SK-N-SH (cell line): ENCODE results near the gene ATL1. TPM values are rescaled to one million over a fixed set of nuclear protein-coding genes. Genes with fewer than 3 reads are reported as not detected.

Source experiments
- CTCF ChIA-PET: fragments of 300-600, 350-600 bp; formaldehyde crosslinking; extraction: SDS; loops from one replicate; lab custom pipeline; 2021; lab: Yijun Ruan, JAX
- POLR2A ChIA-PET: fragments of 350-600 bp; sonication (Branson Sonifier 250); formaldehyde crosslinking; extraction: SDS; loops from one replicate; lab custom pipeline; 2020; ENCODE audit warnings: antibody characterized with exemption, inconsistent platforms; lab: Yijun Ruan, JAX
- DNase-seq: peaks from one replicate; pipeline ENCODE4 v3.0.0; 2012
- H2AFZ ChIP-seq: fragments of 200-600 bp; sonication (generic); 2 replicates; pipeline ENCODE4 v1.8.1; 2016; ENCODE audit warnings: antibody characterized with exemption, mild to moderate bottlenecking, low read depth
- H3F3A ChIP-seq: fragments of 200-600 bp; sonication (generic); replicated peaks from 2 replicates; pipeline ENCODE3; 2016; ENCODE audit warnings: antibody characterized with exemption, mild to moderate bottlenecking; ENCODE audit not compliant: insufficient read depth
- H3K27ac ChIP-seq, 2 experiments: fragments of 200-500 bp in 1 of 2; fragments of 200-600 bp in 1 of 2; sonication (Bioruptor generic) in 1 of 2; sonication (generic), shearing (Covaris generic) in 1 of 2; 2 replicates each; pipeline versions ENCODE4 v1.5.1 to v1.6.1; 2014 to 2016; ENCODE audit warnings: low read depth in 2 of 2, inconsistent platforms in 1 of 2, low read length in 1 of 2, mild to moderate bottlenecking in 1 of 2, mixed read lengths in 1 of 2
- H3K27me3 ChIP-seq: fragments of 200-600 bp; sonication (generic), shearing (Covaris generic); 2 replicates; pipeline ENCODE4 v1.6.1; 2016; ENCODE audit warnings: mixed run types; ENCODE audit not compliant: insufficient read depth
- H3K36me3 ChIP-seq, 2 experiments: fragments of 200-500 bp in 1 of 2; fragments of 200-600 bp in 1 of 2; sonication (Bioruptor generic) in 1 of 2; sonication (generic) in 1 of 2; replicated peaks in 1 of 2; 2 replicates each; pipeline versions ENCODE3 to v1.5.1; 2014 to 2016; ENCODE audit warnings: low read length in 1 of 2, mild to moderate bottlenecking in 1 of 2; ENCODE audit not compliant: insufficient read depth in 2 of 2, control insufficient read depth in 1 of 2
- H3K4me1 ChIP-seq, 2 experiments: fragments of 200-500 bp in 1 of 2; fragments of 200-600 bp in 1 of 2; sonication (Bioruptor generic) in 1 of 2; sonication (generic), shearing (Covaris generic) in 1 of 2; 2 replicates each; pipeline versions ENCODE4 v1.5.1 to v1.6.1; 2014 to 2016; ENCODE audit warnings: low read depth in 1 of 2, low read length in 1 of 2, mixed run types in 1 of 2; ENCODE audit not compliant: insufficient read depth in 2 of 2, control insufficient read depth in 1 of 2
- H3K4me2 ChIP-seq: fragments of 200-600 bp; sonication (generic), shearing (Covaris generic); 2 replicates; pipeline ENCODE4 v1.6.1; 2017; ENCODE audit warnings: mixed run types
- H3K4me3 ChIP-seq, 2 experiments: fragments of 200-500 bp in 1 of 2; fragments of 200-600 bp in 1 of 2; sonication (Bioruptor generic) in 1 of 2; sonication (generic), shearing (Covaris generic) in 1 of 2; 2 replicates each; pipeline versions ENCODE4 v1.5.1 to v1.8.1; 2014 to 2016; ENCODE audit warnings: low read depth in 2 of 2, inconsistent platforms in 1 of 2, low read length in 1 of 2, mild to moderate bottlenecking in 1 of 2, mixed read lengths in 1 of 2, moderate library complexity in 1 of 2
- H3K79me2 ChIP-seq: fragments of 200-600 bp; sonication (generic); 2 replicates; pipeline ENCODE4 v1.8.1; 2017; ENCODE audit warnings: mild to moderate bottlenecking; ENCODE audit not compliant: insufficient read depth
- H3K9ac ChIP-seq: fragments of 200-600 bp; sonication (generic); 2 replicates; pipeline ENCODE4 v1.6.1; 2017; ENCODE audit warnings: mixed run types
- H3K9me2 ChIP-seq: fragments of 200-600 bp; sonication (generic); 2 replicates; pipeline ENCODE4 v1.6.1; 2017; ENCODE audit warnings: mixed run types
- H3K9me3 ChIP-seq: fragments of 200-600 bp; sonication (generic); 2 replicates; pipeline ENCODE4 v1.6.1; 2017; ENCODE audit warnings: mixed run types, mild to moderate bottlenecking, moderate library complexity
- H4K20me1 ChIP-seq: fragments of 200-600 bp; sonication (generic); 2 replicates; pipeline ENCODE4 v1.6.1; 2017; ENCODE audit warnings: mild to moderate bottlenecking, mixed run types; ENCODE audit not compliant: insufficient read depth
- EZH2phosphoT487 ChIP-seq: fragments of 200-600 bp; sonication (generic); IDR thresholded peaks from 2 replicates; pipeline ENCODE4 v1.6.1; 2017; ENCODE audit warnings: low read depth, mixed run types, mild to moderate bottlenecking, antibody characterized with exemption, moderate library complexity, borderline replicate concordance
- FOXJ3 ChIP-seq: sonication (generic); formaldehyde crosslinking; IDR thresholded peaks from 2 replicates; pipeline ENCODE4 v1.5.1; 2020; ENCODE audit warnings: mild to moderate bottlenecking, missing genetic modification reagents
- FOXM1 ChIP-seq: IDR thresholded peaks from 2 replicates; pipeline ENCODE4 v1.4.0; 2012; ENCODE audit warnings: low read depth, mild to moderate bottlenecking
- GABPA ChIP-seq: IDR thresholded peaks from 2 replicates; pipeline ENCODE4 v1.4.0; 2012; ENCODE audit warnings: low read depth, mild to moderate bottlenecking
- GATA2 ChIP-seq: sonication (generic); formaldehyde crosslinking; IDR thresholded peaks from 2 replicates; pipeline ENCODE4 v1.5.0; 2020; ENCODE audit warnings: mild to moderate bottlenecking, missing genetic modification reagents
- IRF3 ChIP-seq: fragments of 150-350 bp; IDR thresholded peaks from 2 replicates; pipeline ENCODE4 v1.6.1; 2016; ENCODE audit warnings: mild to moderate bottlenecking, low read depth, low read length
- MEF2A ChIP-seq: IDR thresholded peaks from 2 replicates; pipeline ENCODE4 v1.4.0; 2012; ENCODE audit warnings: low read depth, borderline replicate concordance
- NRF1 ChIP-seq: IDR thresholded peaks from 2 replicates; pipeline ENCODE4 v1.6.1; 2012; ENCODE audit warnings: low read depth, mild to moderate bottlenecking, low read length
- PBX3 ChIP-seq: IDR thresholded peaks from 2 replicates; pipeline ENCODE4; 2012
- POLR2AphosphoS5 ChIP-seq: IDR thresholded peaks from 2 replicates; pipeline ENCODE4 v1.6.1; 2012; ENCODE audit warnings: low read depth, low read length
- RCOR1 ChIP-seq: fragments of 150-350 bp; IDR thresholded peaks from 2 replicates; pipeline ENCODE4 v1.6.1; 2017; ENCODE audit warnings: antibody characterized with exemption, low read length
- RXRA ChIP-seq: IDR thresholded peaks from 2 replicates; pipeline ENCODE4 v1.4.0; 2012; ENCODE audit warnings: low read depth, mild to moderate bottlenecking, borderline replicate concordance
- SIN3A ChIP-seq: IDR thresholded peaks from 2 replicates; pipeline ENCODE4 v1.6.1; 2012; ENCODE audit warnings: low read depth, mild to moderate bottlenecking, low read length, moderate library complexity, borderline replicate concordance
- SMC3 ChIP-seq: IDR thresholded peaks from 2 replicates; pipeline ENCODE4 v1.6.1; 2012; ENCODE audit warnings: low read depth, low read length, improper control_type of control experiment
- TAF1 ChIP-seq: IDR thresholded peaks from 2 replicates; pipeline ENCODE4 v1.6.1; 2012; ENCODE audit warnings: low read depth, mild to moderate bottlenecking, low read length, moderate library complexity, borderline replicate concordance
- TEAD4 ChIP-seq: IDR thresholded peaks from 2 replicates; pipeline ENCODE4 v1.4.0; 2012; ENCODE audit warnings: mild to moderate bottlenecking, borderline replicate concordance; ENCODE audit not compliant: insufficient read depth
- WGBS: methylation state at CpG from one replicate; pipeline ENCODE4 v1.1.6; 2017; ENCODE audit warnings: low lambda C conversion rate; 5-methylcytosine and 5-hydroxymethylcytosine counted together
- polyA plus RNA-seq, 3 experiments: library from polyadenylated mRNA; depleted of rRNA; stranded (reverse); fragments of >200 nt; gene quantifications; 2 replicates each; pipeline ENCODE4 v1.2.3, GENCODE V29; 2012

Gene ATL1
- polyA plus RNA-seq, 1 of the 3 experiments (the other 2 are of a cell fraction) = 7.3 TPM

- Histone ChIP-seq H3K27ac (no peak overlapping the region), H2AFZ (no peak overlapping the region), H3K4me2 (no peak overlapping the region), H3F3A (peaks cover 9% of the 10 kb centered on the region), H3K9me2 (no peaks in the 10 kb centered on the region), H3K4me3 (no peak overlapping the region), H3K79me2 (peaks cover 89% of the 10 kb centered on the region), H3K4me1 (no peaks in the 10 kb centered on the region), H3K36me3 (peaks cover 3 to 6% of the 10 kb centered on the region in 2 experiments), H3K27me3 (no peaks in the 10 kb centered on the region), H4K20me1 (no peaks in the 10 kb centered on the region), H3K9ac (no peak overlapping the region), H3K9me3 (no peaks in the 10 kb centered on the region)
- ChIA-PET POLR2A (no interaction called here), CTCF (interaction anchor here (0.8 to 1.2 kb wide), 2 partner anchors 64 to 129 kb away, joined by 3 read pairs; no protein-coding TSS in a partner anchor)
- TF ChIP-seq MEF2A = no peak
- TF ChIP-seq PBX3 = no peak
- TF ChIP-seq RCOR1 = no peak
- TF ChIP-seq SIN3A = no peak
- no peak for TF ChIP-seq SMC3
- TF ChIP-seq TEAD4 = no peak
- TF ChIP-seq FOXJ3 (CRISPR knock-in tag) = no peak
- no peak for TF ChIP-seq EZH2phosphoT487
- no peak for TF ChIP-seq GATA2 (CRISPR knock-in tag)
- no peak for TF ChIP-seq POLR2AphosphoS5
- TF ChIP-seq IRF3 = no peak
- no peak for TF ChIP-seq TAF1
- TF ChIP-seq RXRA = no peak
- TF ChIP-seq FOXM1 = no peak
- TF ChIP-seq GABPA = no peak
- no peak for DNase-seq
Measured at GRCh38 chr14:50649691-50650090, 89.7 kb downstream of the ATL1 start.

- Histone ChIP-seq H3K4me2 (no peak overlapping the region), H3K4me3 (no peak overlapping the region), H3K36me3 (peaks cover 6 to 9% of the 10 kb centered on the region in 2 experiments), H3K4me1 (peaks cover 0 to 17% of the 10 kb centered on the region in 2 experiments; a peak in 3 of 4 replicates), H3K27me3 (no peaks in the 10 kb centered on the region), H2AFZ (no peak overlapping the region), H3K79me2 (peaks cover 93% of the 10 kb centered on the region), H3K9ac (no peak overlapping the region), H4K20me1 (no peaks in the 10 kb centered on the region), H3K27ac (no peak overlapping the region), H3K9me3 (no peaks in the 10 kb centered on the region), H3K9me2 (no peaks in the 10 kb centered on the region), H3F3A (no peaks in the 10 kb centered on the region)
- POLR2A ChIA-PET = interaction anchor here (1.3 kb wide), 1 partner anchor 11 kb away, joined by 4 read pairs; the partner anchor contains the start of gene SAV1
- 100% methylated on average over 6 of the region's 6 CpGs for WGBS
- no peak for DNase-seq
- CTCF ChIA-PET = interaction anchor here (0.6 to 1.6 kb wide), 3 partner anchors 10 to 410 kb away, joined by 3 read pairs; no protein-coding TSS in a partner anchor
- TF ChIP-seq PBX3 (0 out of 2 replicates have a peak, but pooled peaks have one; percentile 24), NRF1 (no peak)
Measured at GRCh38 chr14:50656776-50657175, 96.8 kb downstream of the ATL1 start.
